ENCODE measurements around the gene HLA-DOB.

HLA-DOB gene

GRCh38 chr6:32857156-32857891, 40.5 kb upstream of the HLA-DOB start:
- TF ChIP-seq TSHZ2 (CRISPR knock-in tag; IDR thresholded peaks at IDR 0.05) = no peak
- no peak for TF ChIP-seq ZC3H10 (CRISPR knock-in tag; IDR thresholded peaks at IDR 0.05)
- TF ChIP-seq ZFP30 (CRISPR knock-in tag; IDR thresholded peaks at IDR 0.05) = no peak
- no peak for TF ChIP-seq CSRNP3 (CRISPR knock-in tag; IDR thresholded peaks at IDR 0.05)
- no peak for TF ChIP-seq CREB5 (CRISPR knock-in tag; IDR thresholded peaks at IDR 0.05; ENCODE audit: low read depth)
- no peak for TF ChIP-seq ZNF8 (CRISPR knock-in tag; IDR thresholded peaks at IDR 0.05)
- no peak for TF ChIP-seq SNAI2 (CRISPR knock-in tag; IDR thresholded peaks at IDR 0.05)
- TF ChIP-seq ZFP3 (CRISPR knock-in tag; IDR thresholded peaks at IDR 0.05) = no peak
- no peak for TF ChIP-seq ARNTL (CRISPR knock-in tag; IDR thresholded peaks at IDR 0.05; ENCODE audit: borderline replicate concordance, low read depth)
- no peak for TF ChIP-seq ISL1 (CRISPR knock-in tag; IDR thresholded peaks at IDR 0.05)
- no peak for TF ChIP-seq OSR1 (CRISPR knock-in tag; IDR thresholded peaks at IDR 0.05)
- ATAC-seq = no peak

GRCh38 chr6:32855467-32856174, 38.8 kb upstream of the HLA-DOB start:
- no peak for ATAC-seq
- no peak for TF ChIP-seq SNAI2 (CRISPR knock-in tag; IDR thresholded peaks at IDR 0.05)
- TF ChIP-seq ISL1 (CRISPR knock-in tag; IDR thresholded peaks at IDR 0.05) = no peak
- TF ChIP-seq TOX (CRISPR knock-in tag; IDR thresholded peaks at IDR 0.05; ENCODE audit: borderline replicate concordance) = no peak
- no peak for TF ChIP-seq BACH2 (CRISPR knock-in tag; IDR thresholded peaks at IDR 0.05; ENCODE audit: borderline replicate concordance)
- no peak for TF ChIP-seq CREB5 (CRISPR knock-in tag; IDR thresholded peaks at IDR 0.05; ENCODE audit: low read depth)
- TF ChIP-seq ZNF70 (CRISPR knock-in tag; IDR thresholded peaks at IDR 0.05) = no peak
- no peak for TF ChIP-seq TCF4 (CRISPR knock-in tag; IDR thresholded peaks at IDR 0.05; ENCODE audit: borderline replicate concordance)
- no peak for TF ChIP-seq PATZ1 (CRISPR knock-in tag; IDR thresholded peaks at IDR 0.05; ENCODE audit: borderline replicate concordance)
- TF ChIP-seq CSRNP3 (CRISPR knock-in tag; IDR thresholded peaks at IDR 0.05) = no peak
- TF ChIP-seq PPARA (CRISPR knock-in tag; IDR thresholded peaks at IDR 0.05; ENCODE audit: borderline replicate concordance) = no peak
- no peak for TF ChIP-seq OSR1 (CRISPR knock-in tag; IDR thresholded peaks at IDR 0.05)
- no peak for TF ChIP-seq ESRRG (CRISPR knock-in tag; IDR thresholded peaks at IDR 0.05)
- no peak for TF ChIP-seq CSDC2 (CRISPR knock-in tag; IDR thresholded peaks at IDR 0.05)
- no peak for TF ChIP-seq ZFP3 (CRISPR knock-in tag; IDR thresholded peaks at IDR 0.05)
- TF ChIP-seq POU6F1 (CRISPR knock-in tag; IDR thresholded peaks at IDR 0.05; ENCODE audit: borderline replicate concordance, low read depth) = no peak
